PFSK-1 (cell line): ENCODE results near the gene BRAF.

ENCODE experiments used
- FOXP2 ChIP-seq: optimal IDR thresholded peaks from 2 replicates; pipeline ENCODE3; 2011; ENCODE audit warnings: borderline replicate concordance, control low read depth, inconsistent platforms; ENCODE audit not compliant: insufficient read depth; ENCODE audit errors: extremely low read length, extremely low read depth
- POLR2AphosphoS5 ChIP-seq: IDR thresholded peaks from 2 replicates; pipeline ENCODE4 v1.6.1; 2012; ENCODE audit warnings: low read depth, mild to moderate bottlenecking, control low read depth, low read length, moderate library complexity
- REST ChIP-seq, 2 experiments: IDR thresholded peaks; 2 replicates each; pipeline versions ENCODE4 v1.6.1 to v1.8.0; 2011 to 2012; ENCODE audit warnings: low read depth in 2 of 2, low read length in 2 of 2, control low read depth in 1 of 2, inconsistent platforms in 1 of 2, mild to moderate bottlenecking in 1 of 2, moderate library complexity in 1 of 2; ENCODE audit not compliant: insufficient read depth in 1 of 2
- SIN3A ChIP-seq: IDR thresholded peaks from 2 replicates; pipeline ENCODE4 v1.6.1; 2012; ENCODE audit warnings: mild to moderate bottlenecking, low read length, moderate library complexity, borderline replicate concordance; ENCODE audit not compliant: insufficient read depth
- TAF1 ChIP-seq: IDR thresholded peaks from 2 replicates; pipeline ENCODE4 v1.6.1; 2012; ENCODE audit warnings: low read length, control low read depth, borderline replicate concordance; ENCODE audit not compliant: insufficient read depth

The BRAF gene

GRCh38 chr7:140698477-140698876, 226.3 kb downstream of the BRAF start:
- no peak for TF ChIP-seq FOXP2
- no peak for TF ChIP-seq SIN3A
- no peak for TF ChIP-seq REST (IDR thresholded peaks at IDR 0.05; ENCODE audit: insufficient read depth in 1 of 2, low read depth in 2 of 2, low read length in 2 of 2)
- no peak for TF ChIP-seq TAF1
- TF ChIP-seq POLR2AphosphoS5: no peak

GRCh38 chr7:140697447-140698143, 227.1 kb downstream of the BRAF start:
- no peak for TF ChIP-seq SIN3A

GRCh38 chr7:140696680-140697446, 227.9 kb downstream of the BRAF start, which contains the start of gene NDUFB2:
Gene NDUFB2 (plus strand): TSS chr7:140696708. CDS start chr7:140696745, 37 bp downstream.
- TF ChIP-seq TAF1: peak; percentile 57; the same call in 1 of the 2 replicates
- peak; percentile 93 for TF ChIP-seq POLR2AphosphoS5
- peak; percentile 63; the same call in 1 of the 2 replicates for TF ChIP-seq SIN3A
- peak in 1 of 2 experiments; percentile 50; a peak in 2 of 4 replicates for TF ChIP-seq REST (IDR thresholded peaks at IDR 0.05; ENCODE audit: insufficient read depth in 1 of 2, low read depth in 2 of 2, low read length in 2 of 2)
- TF ChIP-seq FOXP2: no peak

- TF ChIP-seq POLR2AphosphoS5 (no peak; the same call in 1 of the 2 replicates), FOXP2 (peak; percentile 49), TAF1 (peak; percentile 78; the same call in 1 of the 2 replicates), SIN3A (no peak; the same call in 1 of the 2 replicates), REST (IDR thresholded peaks at IDR 0.05; ENCODE audit: insufficient read depth in 1 of 2, low read depth in 2 of 2, low read length in 2 of 2) (peak in 1 of 2 experiments; percentile 37; a peak in 1 of 4 replicates)
Measured at GRCh38 chr7:140696024-140696679, 228.6 kb downstream of the BRAF start.

GRCh38 chr7:140695381-140695780, 229.3 kb downstream of the BRAF start:
- no peak for TF ChIP-seq TAF1
- TF ChIP-seq SIN3A: no peak
- TF ChIP-seq FOXP2: no peak
- TF ChIP-seq REST (IDR thresholded peaks at IDR 0.05; ENCODE audit: insufficient read depth in 1 of 2, low read depth in 2 of 2, low read length in 2 of 2): no peak
